BLaER1 (cell line): ENCODE results near the gene HMX3.

Experiments used
- H3K27ac ChIP-seq: shearing (Covaris generic); formaldehyde crosslinking; 2 replicates; pipeline ENCODE4 v1.8.1; 2022
- H3K27me3 ChIP-seq: shearing (Covaris generic); formaldehyde crosslinking; 2 replicates; pipeline ENCODE4 v1.8.1; 2022
- H3K36me3 ChIP-seq: shearing (Covaris generic); formaldehyde crosslinking; 2 replicates; pipeline ENCODE4 v1.8.1; 2022
- H3K4me1 ChIP-seq: shearing (Covaris generic); formaldehyde crosslinking; 2 replicates; pipeline ENCODE4 v1.8.1; 2022
- H3K4me2 ChIP-seq: shearing (Covaris generic); formaldehyde crosslinking; 2 replicates; pipeline ENCODE4 v1.8.1; 2022
- H3K4me3 ChIP-seq: shearing (Covaris generic); formaldehyde crosslinking; 2 replicates; pipeline ENCODE4 v1.8.1; 2022
- H3K9ac ChIP-seq: shearing (Covaris generic); formaldehyde crosslinking; 2 replicates; pipeline ENCODE4 v1.8.1; 2022
- H3K9me3 ChIP-seq: shearing (Covaris generic); formaldehyde crosslinking; 2 replicates; pipeline ENCODE4 v1.8.1; 2022
- H4K20me1 ChIP-seq: shearing (Covaris generic); formaldehyde crosslinking; 2 replicates; pipeline ENCODE4 v1.8.1; 2022
- Cebpa-rat ChIP-seq: shearing (Covaris generic); IDR thresholded peaks from 2 replicates; pipeline ENCODE4 v1.8.1; 2022

The HMX3 gene

GRCh38 chr10:123147635-123148413 is 12.1 kb downstream of the HMX3 start, which contains the start of gene HMX2:
TSS of gene HMX2 (plus strand) at chr10:123148136. CDS start at chr10:123148379, 243 bp downstream.
- Histone ChIP-seq H3K9me3 (peaks cover 15% of the 10 kb centered on the region), H3K27ac (no peak within 1 kb of the TSS), H3K4me2 (peak within 1 kb of the TSS; percentile 87), H4K20me1 (peaks cover 84% of the 10 kb centered on the region), H3K4me3 (peak within 1 kb of the TSS; percentile 59), H3K9ac (no peak within 1 kb of the TSS), H3K36me3 (no peaks in the 10 kb centered on the region), H3K27me3 (peaks cover 100% of the 10 kb centered on the region), H3K4me1 (peaks cover 67% of the 10 kb centered on the region)
- TF ChIP-seq Cebpa-rat, result no peak

GRCh38 chr10:123148414-123149161 is 12.8 kb downstream of the HMX3 start:
- H3K9ac ChIP-seq, result no peak overlapping the region
- H3K4me1 ChIP-seq, result peaks cover 70% of the 10 kb centered on the region
- no peaks in the 10 kb centered on the region for H3K36me3 ChIP-seq
- peak overlapping the region; percentile 87 for H3K4me2 ChIP-seq
- peaks cover 7% of the 10 kb centered on the region; the same call in 1 of the 2 replicates for H3K9me3 ChIP-seq
- TF ChIP-seq Cebpa-rat, result no peak
- peaks cover 100% of the 10 kb centered on the region for H3K27me3 ChIP-seq
- H3K27ac ChIP-seq, result no peak overlapping the region
- H4K20me1 ChIP-seq, result peaks cover 76% of the 10 kb centered on the region
- peak overlapping the region; percentile 59 for H3K4me3 ChIP-seq

- peaks cover 6% of the 10 kb centered on the region; the same call in 1 of the 2 replicates for H3K9me3 ChIP-seq
- H3K4me1 ChIP-seq, result peaks cover 73% of the 10 kb centered on the region
- no peak overlapping the region for H3K9ac ChIP-seq
- peak overlapping the region; percentile 63 for H3K4me2 ChIP-seq
- H3K36me3 ChIP-seq, result no peaks in the 10 kb centered on the region
- peak overlapping the region; percentile 59 for H3K4me3 ChIP-seq
- H3K27ac ChIP-seq, result no peak overlapping the region
- TF ChIP-seq Cebpa-rat, result no peak
- peaks cover 96% of the 10 kb centered on the region for H3K27me3 ChIP-seq
- H4K20me1 ChIP-seq, result peaks cover 74% of the 10 kb centered on the region
These were observed 13.4 kb downstream of the HMX3 start for GRCh38 chr10:123149162-123149567.

GRCh38 chr10:123149568-123150270 is 13.9 kb downstream of the HMX3 start:
- H3K9ac ChIP-seq, result no peak overlapping the region
- no peak overlapping the region for H3K27ac ChIP-seq
- H3K4me3 ChIP-seq, result peak overlapping the region; percentile 59
- peak overlapping the region; percentile 63 for H3K4me2 ChIP-seq
- peaks cover 91% of the 10 kb centered on the region for H3K27me3 ChIP-seq
- TF ChIP-seq Cebpa-rat, result no peak
- no peaks in the 10 kb centered on the region for H3K36me3 ChIP-seq
- peaks cover 6% of the 10 kb centered on the region; the same call in 1 of the 2 replicates for H3K9me3 ChIP-seq
- peaks cover 72% of the 10 kb centered on the region for H3K4me1 ChIP-seq
- peaks cover 74% of the 10 kb centered on the region for H4K20me1 ChIP-seq

GRCh38 chr10:123150271-123150985 is 14.7 kb downstream of the HMX3 start:
- peaks cover 6% of the 10 kb centered on the region; the same call in 1 of the 2 replicates for H3K36me3 ChIP-seq
- TF ChIP-seq Cebpa-rat, result no peak
- H3K27me3 ChIP-seq, result peaks cover 84% of the 10 kb centered on the region
- H3K9me3 ChIP-seq, result peaks cover 6% of the 10 kb centered on the region; the same call in 1 of the 2 replicates
- no peak overlapping the region for H3K27ac ChIP-seq
- peak overlapping the region; percentile 63 for H3K4me2 ChIP-seq
- peak overlapping the region; percentile 59 for H3K4me3 ChIP-seq
- H3K4me1 ChIP-seq, result peaks cover 65% of the 10 kb centered on the region
- no peak overlapping the region for H3K9ac ChIP-seq
- peaks cover 74% of the 10 kb centered on the region for H4K20me1 ChIP-seq

- no peak overlapping the region for H3K9ac ChIP-seq
- no peak for TF ChIP-seq Cebpa-rat
- peaks cover 76% of the 10 kb centered on the region for H3K27me3 ChIP-seq
- peaks cover 67% of the 10 kb centered on the region for H3K4me1 ChIP-seq
- H3K4me3 ChIP-seq, result peak overlapping the region; percentile 59
- peaks cover 6% of the 10 kb centered on the region; the same call in 1 of the 2 replicates for H3K9me3 ChIP-seq
- H3K36me3 ChIP-seq, result peaks cover 13% of the 10 kb centered on the region
- no peak overlapping the region for H3K27ac ChIP-seq
- peak overlapping the region; percentile 63 for H3K4me2 ChIP-seq
- peaks cover 76% of the 10 kb centered on the region for H4K20me1 ChIP-seq
These were observed 15.4 kb downstream of the HMX3 start for GRCh38 chr10:123150986-123151736.

- Histone ChIP-seq H3K9me3 (peaks cover 6% of the 10 kb centered on the region; the same call in 1 of the 2 replicates), H3K9ac (no peak overlapping the region), H3K36me3 (peaks cover 19% of the 10 kb centered on the region), H3K4me2 (peak overlapping the region; percentile 63), H3K27ac (no peak overlapping the region), H3K4me1 (peaks cover 67% of the 10 kb centered on the region), H3K4me3 (peak overlapping the region; percentile 59), H4K20me1 (peaks cover 77% of the 10 kb centered on the region), H3K27me3 (peaks cover 70% of the 10 kb centered on the region)
- no peak for TF ChIP-seq Cebpa-rat
These were observed 16.0 kb downstream of the HMX3 start for GRCh38 chr10:123151737-123152135.

- H3K36me3 ChIP-seq, result peaks cover 38% of the 10 kb centered on the region
- H3K4me2 ChIP-seq, result peak overlapping the region; percentile 52
- H4K20me1 ChIP-seq, result peaks cover 77% of the 10 kb centered on the region
- peaks cover 67% of the 10 kb centered on the region for H3K4me1 ChIP-seq
- H3K9me3 ChIP-seq, result peaks cover 6% of the 10 kb centered on the region; the same call in 1 of the 2 replicates
- H3K27me3 ChIP-seq, result peaks cover 52% of the 10 kb centered on the region
- no peak overlapping the region for H3K27ac ChIP-seq
- H3K9ac ChIP-seq, result no peak overlapping the region
- TF ChIP-seq Cebpa-rat, result no peak
- no peak overlapping the region for H3K4me3 ChIP-seq
These were observed 17.8 kb downstream of the HMX3 start for GRCh38 chr10:123153486-123154091.
